Neural progenitor cell (in vitro differentiated cells): Measurements from ENCODE around the gene ARHGEF2. TPM values are rescaled to one million over a fixed set of nuclear protein-coding genes. Genes with fewer than 3 reads are reported as not detected.
A peak's percentile ranks its signal among the peaks of the same experiment; 100 is the strongest.

Experiments used
- DNase-seq: peaks from one replicate; pipeline ENCODE4 v3.0.0-alpha.2; 2016; ENCODE audit warnings: low spot score
- H2AFZ ChIP-seq: fragments of 200-600 bp; sonication (generic); replicated peaks from 2 replicates; pipeline ENCODE4 v1.6.1; 2016; ENCODE audit warnings: antibody characterized with exemption
- H3F3A ChIP-seq: fragments of 200-600 bp; sonication (generic); 2 replicates; pipeline ENCODE4 v1.6.1; 2016; ENCODE audit warnings: antibody characterized with exemption, low read depth
- H3K27ac ChIP-seq: fragments of 200-600 bp; sonication (generic); 2 replicates; pipeline ENCODE4 v1.5.1; 2016; ENCODE audit warnings: mild to moderate bottlenecking
- H3K27me3 ChIP-seq: fragments of 200-600 bp; sonication (generic); 2 replicates; pipeline ENCODE4 v1.6.1; 2016; ENCODE audit warnings: mild to moderate bottlenecking, moderate library complexity
- H3K36me3 ChIP-seq: fragments of 200-600 bp; sonication (generic); 2 replicates; pipeline ENCODE4 v1.5.1; 2016
- H3K4me1 ChIP-seq: fragments of 200-600 bp; sonication (generic); 2 replicates; pipeline ENCODE4 v1.6.1; 2016; ENCODE audit warnings: mixed run types
- H3K4me2 ChIP-seq: fragments of 200-600 bp; sonication (generic); 2 replicates; pipeline ENCODE4 v1.6.1; 2016
- H3K4me3 ChIP-seq: fragments of 200-600 bp; sonication (generic); 2 replicates; pipeline ENCODE4 v1.5.1; 2016
- H3K79me2 ChIP-seq: fragments of 200-600 bp; sonication (generic); 2 replicates; pipeline ENCODE4 v1.6.1; 2016; ENCODE audit warnings: low read depth
- H3K9ac ChIP-seq: fragments of 200-600 bp; sonication (generic); 2 replicates; pipeline ENCODE4 v1.6.1; 2016
- H3K9me3 ChIP-seq: fragments of 200-600 bp; sonication (generic); 2 replicates; pipeline ENCODE4 v1.5.1; 2016; ENCODE audit warnings: low read depth
- H4K20me1 ChIP-seq: fragments of 200-600 bp; sonication (generic); 2 replicates; pipeline ENCODE4 v1.6.1; 2016; ENCODE audit warnings: low read depth
- H3K27ac Mint-ChIP-seq: 3 replicates; pipeline ENCODE4 v1.8.0; 2021; ENCODE audit warnings: mixed read lengths
- H3K27me3 Mint-ChIP-seq: 2 replicates; pipeline ENCODE4 v1.8.0; 2022; ENCODE audit warnings: low read depth, mild to moderate bottlenecking, inconsistent platforms, moderate library complexity, mixed read lengths; ENCODE audit not compliant: insufficient read depth
- H3K36me3 Mint-ChIP-seq: 3 replicates; pipeline ENCODE4 v1.8.0; 2021; ENCODE audit warnings: mixed read lengths
- H3K4me1 Mint-ChIP-seq: 3 replicates; pipeline ENCODE4 v1.8.0; 2021; ENCODE audit warnings: mixed read lengths
- H3K4me3 Mint-ChIP-seq: 3 replicates; pipeline ENCODE4 v1.8.0; 2021; ENCODE audit warnings: mild to moderate bottlenecking, moderate library complexity, mixed read lengths
- H3K9me3 Mint-ChIP-seq: 3 replicates; pipeline ENCODE4 v1.8.0; 2020; ENCODE audit warnings: mixed read lengths
- EZH2 ChIP-seq: fragments of 200-600 bp; sonication (generic); IDR thresholded peaks from 2 replicates; pipeline ENCODE4 v1.6.1; 2017; ENCODE audit warnings: antibody characterized with exemption, mild to moderate bottlenecking, moderate library complexity
- EZH2phosphoT487 ChIP-seq: fragments of 200-600 bp; sonication (generic); IDR thresholded peaks from 2 replicates; pipeline ENCODE4 v1.6.1; 2017; ENCODE audit warnings: antibody characterized with exemption
- total RNA-seq: library from RNA; depleted of rRNA; stranded (reverse); fragments of >200 nt; gene quantifications from 2 replicates; pipeline ENCODE4 v1.2.3, GENCODE V29; 2015; ENCODE audit warnings: low replicate concordance
- TF ChIP-seq, protein P1 (sequence below): fragments of 200-600 bp; sonication (generic); IDR thresholded peaks from 2 replicates; pipeline ENCODE4 v1.5.1; 2017; ENCODE audit warnings: antibody characterized with exemption, mild to moderate bottlenecking

Gene ARHGEF2
- total RNA-seq, 1 donor from 2014 or later: 79.7 TPM

DNA sequence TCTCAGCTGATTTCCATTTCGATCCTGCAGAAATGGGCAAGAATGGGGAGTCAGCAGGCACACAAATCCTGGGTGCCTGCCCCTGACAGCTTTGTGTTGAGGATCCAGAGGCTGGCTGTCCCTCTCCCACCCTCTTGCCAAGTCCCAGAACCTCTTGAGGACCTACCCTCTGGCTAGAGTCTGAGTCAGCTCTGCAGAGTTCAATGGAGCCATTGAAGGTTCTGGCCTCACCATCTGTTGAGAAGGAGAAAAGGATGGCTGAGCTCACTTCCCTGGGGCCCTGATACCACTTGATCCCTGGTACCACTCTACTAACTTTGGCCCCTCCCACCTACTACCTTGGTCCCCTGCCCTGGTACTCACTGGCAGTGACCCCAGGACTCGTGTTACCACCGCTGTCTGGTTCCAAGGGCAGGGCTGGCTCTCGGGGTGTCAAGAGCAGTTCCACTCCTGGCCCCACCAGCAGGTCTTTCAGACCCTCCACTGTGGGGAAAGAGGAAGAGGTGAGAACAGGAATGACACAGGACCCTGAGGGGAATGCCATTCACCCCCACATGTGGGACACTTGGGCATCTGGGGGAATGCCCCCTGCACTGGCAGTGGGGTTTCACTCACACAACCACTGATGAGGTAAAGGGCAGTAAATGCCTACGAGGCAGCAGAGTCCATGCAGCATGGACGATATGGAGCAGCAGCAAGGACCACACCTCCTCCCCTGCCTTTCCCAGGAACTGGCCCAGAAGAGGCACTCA is 26.4 kb downstream of the ARHGEF2 start:
- no peak overlapping the region for H2AFZ ChIP-seq
- no peak overlapping the region for H3K27ac ChIP-seq
- H3K9me3 ChIP-seq: no peaks in the 10 kb centered on the region
- TF ChIP-seq, protein P1, sequence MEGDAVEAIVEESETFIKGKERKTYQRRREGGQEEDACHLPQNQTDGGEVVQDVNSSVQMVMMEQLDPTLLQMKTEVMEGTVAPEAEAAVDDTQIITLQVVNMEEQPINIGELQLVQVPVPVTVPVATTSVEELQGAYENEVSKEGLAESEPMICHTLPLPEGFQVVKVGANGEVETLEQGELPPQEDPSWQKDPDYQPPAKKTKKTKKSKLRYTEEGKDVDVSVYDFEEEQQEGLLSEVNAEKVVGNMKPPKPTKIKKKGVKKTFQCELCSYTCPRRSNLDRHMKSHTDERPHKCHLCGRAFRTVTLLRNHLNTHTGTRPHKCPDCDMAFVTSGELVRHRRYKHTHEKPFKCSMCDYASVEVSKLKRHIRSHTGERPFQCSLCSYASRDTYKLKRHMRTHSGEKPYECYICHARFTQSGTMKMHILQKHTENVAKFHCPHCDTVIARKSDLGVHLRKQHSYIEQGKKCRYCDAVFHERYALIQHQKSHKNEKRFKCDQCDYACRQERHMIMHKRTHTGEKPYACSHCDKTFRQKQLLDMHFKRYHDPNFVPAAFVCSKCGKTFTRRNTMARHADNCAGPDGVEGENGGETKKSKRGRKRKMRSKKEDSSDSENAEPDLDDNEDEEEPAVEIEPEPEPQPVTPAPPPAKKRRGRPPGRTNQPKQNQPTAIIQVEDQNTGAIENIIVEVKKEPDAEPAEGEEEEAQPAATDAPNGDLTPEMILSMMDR: no peak
- TF ChIP-seq EZH2phosphoT487 (no peak), EZH2 (no peak)
- H3K9me3 Mint-ChIP-seq: no peaks in the 10 kb centered on the region
- peaks cover 16% of the 10 kb centered on the region for H3K36me3 ChIP-seq
- H3K4me3 ChIP-seq: no peak overlapping the region
- H3K9ac ChIP-seq: no peak overlapping the region
- H3K79me2 ChIP-seq: no peaks in the 10 kb centered on the region
- H3K4me1 ChIP-seq: no peaks in the 10 kb centered on the region
- H3K27me3 ChIP-seq: no peaks in the 10 kb centered on the region
- H3K4me2 ChIP-seq: no peak overlapping the region
- H3K36me3 Mint-ChIP-seq: peaks cover 19% of the 10 kb centered on the region
- H3K27ac Mint-ChIP-seq: no peak overlapping the region
- H3K4me3 Mint-ChIP-seq: no peak overlapping the region
- H3K4me1 Mint-ChIP-seq: no peaks in the 10 kb centered on the region
- peaks cover 7% of the 10 kb centered on the region for H3K27me3 Mint-ChIP-seq
- H3F3A ChIP-seq: peaks cover 9% of the 10 kb centered on the region
- peaks cover 8% of the 10 kb centered on the region for H4K20me1 ChIP-seq
- DNase-seq: no peak

DNA sequence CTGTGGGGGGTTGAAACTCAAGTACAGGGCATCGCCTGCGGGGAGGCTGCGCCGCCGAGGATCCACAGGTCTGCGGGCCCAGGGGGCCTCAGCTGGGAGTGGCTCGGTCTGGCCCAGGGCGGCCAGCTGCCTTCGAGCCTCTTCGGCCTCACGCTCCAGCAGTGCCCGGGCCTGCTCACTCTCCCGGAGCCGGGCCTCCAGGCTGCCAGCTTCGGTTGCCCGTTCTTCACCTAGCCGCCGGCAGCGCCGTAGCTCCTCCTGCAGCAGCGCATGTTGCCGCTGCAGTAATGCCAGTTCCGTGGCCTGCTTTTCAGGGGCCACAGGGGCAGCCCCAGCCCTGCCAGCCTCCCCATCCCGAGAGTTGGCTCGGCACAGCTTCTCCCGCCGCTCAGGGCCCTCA is 27.5 kb downstream of the ARHGEF2 start:
- TF ChIP-seq EZH2phosphoT487: no peak
- TF ChIP-seq, protein P1: no peak
- Histone ChIP-seq H3K79me2 (no peaks in the 10 kb centered on the region), H3K27me3 (no peaks in the 10 kb centered on the region), H3K4me3 (no peak overlapping the region), H3F3A (peaks cover 20% of the 10 kb centered on the region), H3K36me3 (peaks cover 16% of the 10 kb centered on the region), H3K9ac (no peak overlapping the region), H3K9me3 (no peaks in the 10 kb centered on the region), H3K4me1 (peaks cover 4% of the 10 kb centered on the region), H2AFZ (no peak overlapping the region), H3K4me2 (no peak overlapping the region), H3K27ac (no peak overlapping the region), H4K20me1 (peaks cover 8% of the 10 kb centered on the region)
- Mint-ChIP-seq H3K36me3 (peaks cover 21% of the 10 kb centered on the region), H3K4me3 (no peak overlapping the region), H3K27me3 (peaks cover 7% of the 10 kb centered on the region), H3K4me1 (peaks cover 3% of the 10 kb centered on the region), H3K9me3 (no peaks in the 10 kb centered on the region), H3K27ac (no peak overlapping the region)
- DNase-seq: no peak

DNA sequence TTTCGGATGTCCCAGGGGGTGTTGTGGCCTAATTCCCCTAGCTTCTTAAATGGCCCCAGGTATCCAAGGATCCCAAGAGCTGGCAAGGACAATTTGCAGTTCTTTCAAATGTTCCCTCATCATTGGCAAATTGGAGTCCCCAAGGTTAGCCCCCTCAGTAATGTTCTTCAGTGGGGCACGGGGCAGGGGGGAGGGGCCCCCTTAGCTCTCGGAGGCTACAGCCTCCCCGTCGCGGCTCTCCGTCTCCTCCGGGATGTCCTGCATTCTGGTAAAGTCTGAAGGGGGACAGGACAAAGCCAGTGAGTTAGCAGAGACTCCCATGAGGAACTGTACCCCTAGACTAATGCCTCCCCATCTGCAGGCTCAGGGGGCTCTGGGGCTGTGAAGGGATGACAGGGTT is 30.6 kb downstream of the ARHGEF2 start:
- H3K4me1 ChIP-seq: peaks cover 10% of the 10 kb centered on the region
- H3K27me3 ChIP-seq: no peaks in the 10 kb centered on the region
- peaks cover 7% of the 10 kb centered on the region for H3K27me3 Mint-ChIP-seq
- no peak overlapping the region for H3K4me3 Mint-ChIP-seq
- H3K36me3 Mint-ChIP-seq: peaks cover 12% of the 10 kb centered on the region
- H3K4me1 Mint-ChIP-seq: peaks cover 7% of the 10 kb centered on the region
- H3K27ac Mint-ChIP-seq: no peak overlapping the region
- TF ChIP-seq EZH2phosphoT487: no peak
- TF ChIP-seq, protein P1: no peak
- no peak for TF ChIP-seq EZH2
- H4K20me1 ChIP-seq: peaks cover 3% of the 10 kb centered on the region
- no peak overlapping the region for H3K4me2 ChIP-seq
- H3F3A ChIP-seq: peaks cover 34% of the 10 kb centered on the region
- no peaks in the 10 kb centered on the region for H3K9me3 Mint-ChIP-seq
- H3K36me3 ChIP-seq: peaks cover 7% of the 10 kb centered on the region
- no peak overlapping the region for H3K9ac ChIP-seq
- no peaks in the 10 kb centered on the region for H3K79me2 ChIP-seq
- no peaks in the 10 kb centered on the region for H3K9me3 ChIP-seq
- DNase-seq: no peak
- H2AFZ ChIP-seq: no peak overlapping the region
- H3K4me3 ChIP-seq: no peak overlapping the region
- H3K27ac ChIP-seq: peak overlapping the region; percentile 6
